Midbrain (tissue), 1 donor: ENCODE measurements around the gene RPS13.
"Not testable (repeated sequence)": the region's sequence is repeated elsewhere in the genome, so short reads cannot be mapped to it uniquely, and the experiment has no call there.

Experiments
- DNase-seq: peaks from one replicate; lab custom pipeline; 2025; lab: John Stamatoyannopoulos, UW

RPS13 gene

DNA sequence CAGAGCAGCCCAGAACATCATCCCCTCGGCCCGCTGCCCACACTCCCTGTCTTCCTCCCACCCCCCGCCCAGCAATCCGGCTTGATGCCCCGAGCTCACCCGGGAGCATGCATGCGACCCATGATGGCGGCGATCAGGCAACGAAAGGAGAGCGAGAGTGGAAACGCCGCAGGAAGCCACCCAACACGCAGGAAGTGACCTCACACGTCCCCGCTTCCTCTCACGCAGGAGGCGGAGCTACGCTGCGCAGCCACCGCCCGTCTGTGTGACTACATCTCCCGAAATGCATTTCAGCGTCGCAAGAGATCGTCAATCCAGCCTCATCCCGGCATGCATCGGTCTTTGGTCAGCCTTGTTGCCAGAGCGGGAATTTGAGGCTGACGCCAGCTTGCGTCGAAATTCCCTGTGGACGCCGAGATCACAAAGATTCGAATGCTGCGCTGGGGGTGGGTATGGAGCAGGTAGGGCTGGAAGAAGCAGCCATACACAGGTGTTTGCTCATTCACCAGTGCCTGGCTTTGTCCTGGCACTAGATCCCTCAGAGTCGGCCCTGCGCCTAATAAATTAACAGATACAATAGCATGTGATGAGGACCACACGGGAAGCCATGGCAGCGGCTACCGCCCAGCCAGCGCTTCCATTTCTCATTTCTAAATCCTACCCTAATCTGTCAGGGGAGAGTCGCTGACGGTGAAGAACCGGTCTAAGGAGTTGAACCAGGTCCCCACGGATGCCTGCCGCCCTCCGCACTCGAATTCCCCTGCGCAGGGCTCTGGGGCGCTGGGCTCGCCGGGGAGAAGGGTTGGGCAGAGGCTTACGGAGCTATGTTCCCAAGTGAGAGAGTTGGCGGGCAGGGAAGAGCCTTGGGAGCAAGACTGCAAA, at the start of gene RPS13:
Gene RPS13 (minus strand): TSS at position 148 of the 882 bp plus-strand sequence. CDS start 26 bp downstream, at position 122.
- DNase-seq = peak; percentile 99

- DNase-seq = no peak
Observed at GRCh38 chr11:17121981-17122380, 44.5 kb upstream of the RPS13 start.

- no peak for DNase-seq
Observed at GRCh38 chr11:17117262-17117661, 39.8 kb upstream of the RPS13 start.

- no peak for DNase-seq
Observed at GRCh38 chr11:17116117-17116516, 38.6 kb upstream of the RPS13 start.

DNA sequence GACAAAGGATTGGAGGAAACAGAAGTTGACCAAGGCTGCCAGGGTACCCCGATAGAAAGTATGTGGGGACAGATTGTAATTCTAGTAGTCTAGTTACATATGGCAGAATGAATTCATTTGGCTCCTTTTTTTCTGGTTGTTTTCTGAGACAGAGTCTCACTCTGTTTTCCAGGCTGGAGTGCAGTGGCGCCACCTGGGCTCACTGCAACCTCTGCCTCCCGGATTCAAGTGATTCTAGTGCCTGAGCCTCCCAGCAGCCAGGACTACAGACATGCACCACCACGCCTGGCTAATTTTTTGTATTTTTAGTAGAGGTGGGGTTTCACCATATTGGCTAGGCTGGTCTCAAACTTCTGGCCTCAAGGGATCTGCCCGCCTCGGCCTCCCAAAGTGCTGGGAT, 30.3 kb upstream of the RPS13 start:
- not testable (repeated sequence) for DNase-seq

DNA sequence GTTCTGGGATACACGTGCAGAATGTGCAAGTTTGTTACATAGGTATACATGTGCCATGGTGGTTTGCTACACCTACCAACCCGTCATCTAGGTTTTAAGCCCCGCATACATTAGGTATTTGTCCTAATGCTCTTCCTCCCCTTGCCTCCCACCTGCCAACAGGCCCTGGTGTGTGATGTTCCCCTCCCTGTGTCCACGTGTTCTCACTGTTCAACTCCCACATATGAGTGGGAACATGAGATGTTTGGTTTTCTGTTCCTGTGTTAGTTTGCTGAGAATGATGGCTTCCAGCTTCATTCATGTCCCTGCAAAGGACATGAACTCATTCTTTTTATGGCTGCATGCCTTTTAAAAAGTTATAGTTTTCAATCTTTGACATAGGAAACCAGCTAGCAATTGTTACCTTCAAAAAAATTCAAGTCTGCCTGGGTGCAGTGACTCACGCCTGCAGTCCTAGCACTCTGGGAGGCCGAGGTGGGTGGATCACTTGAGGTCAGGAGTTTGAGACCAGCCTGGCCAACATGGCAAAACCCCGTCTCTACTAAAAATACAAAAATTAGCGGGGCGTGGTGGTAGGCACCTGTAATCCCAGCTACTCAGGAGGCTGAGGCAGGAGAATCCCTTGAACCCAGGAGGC, 28.1 kb upstream of the RPS13 start:
- not testable (repeated sequence) for DNase-seq

DNA sequence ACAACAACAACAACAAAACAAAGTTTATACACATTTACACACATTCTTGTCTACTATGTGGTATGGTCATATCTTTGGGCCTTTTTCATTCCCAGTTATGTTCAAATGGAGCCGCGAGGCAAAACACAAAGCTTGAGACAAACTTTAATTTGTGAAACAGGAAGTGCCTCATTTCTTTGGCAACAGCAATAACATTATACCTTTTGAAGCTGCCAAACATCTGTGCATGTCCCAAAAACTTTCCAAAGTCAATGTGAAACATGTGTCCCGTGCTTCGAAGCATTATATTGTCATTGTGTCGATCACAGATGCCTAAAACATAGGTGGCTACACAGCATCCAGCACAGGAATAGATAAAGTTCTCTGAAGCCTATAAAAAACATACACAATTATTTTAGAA, 25.0 kb upstream of the RPS13 start:
- DNase-seq = no peak

GRCh38 chr11:17098658-17099057, 21.2 kb upstream of the RPS13 start:
- DNase-seq = no peak

DNA sequence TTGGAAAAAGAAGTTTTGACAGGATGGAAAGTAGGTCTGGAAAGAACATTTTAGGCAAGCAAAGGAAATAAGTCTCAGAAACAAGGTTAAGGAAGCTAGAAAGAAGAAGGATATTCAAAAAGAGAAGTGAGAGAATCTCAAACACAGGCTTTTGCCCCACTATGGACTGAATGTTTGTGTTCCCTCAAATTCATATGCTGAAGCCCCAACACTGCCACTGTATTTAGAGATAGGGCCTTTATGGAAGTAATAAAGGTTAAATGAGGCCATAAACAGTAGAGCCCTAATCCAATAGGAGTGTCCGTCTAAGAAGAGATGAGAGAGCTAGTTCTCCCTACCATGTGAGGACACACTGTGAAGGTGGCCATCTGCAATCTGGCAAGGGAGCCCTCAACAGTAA, 20.6 kb upstream of the RPS13 start:
- no peak for DNase-seq

DNA sequence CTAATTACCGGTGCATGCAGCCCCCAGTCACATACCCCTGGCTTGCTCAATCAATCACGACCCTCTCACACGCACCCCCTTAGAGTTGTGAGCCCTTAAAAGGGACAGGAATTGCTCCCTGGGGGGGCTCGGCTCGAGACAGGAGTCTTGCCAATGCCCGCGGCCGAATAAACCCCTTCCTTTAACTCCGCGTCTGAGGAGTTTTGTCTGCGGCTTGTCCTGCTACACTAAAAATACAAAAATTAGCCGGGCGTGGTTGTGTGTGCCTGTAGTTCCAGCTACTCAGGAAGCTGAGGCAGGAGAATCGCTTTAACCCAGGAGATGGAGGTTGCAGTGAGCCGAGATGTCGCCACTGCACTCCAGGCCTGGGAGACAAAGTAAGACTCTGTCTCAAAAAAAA, 8.5 kb upstream of the RPS13 start:
- DNase-seq = not testable (repeated sequence)

DNA sequence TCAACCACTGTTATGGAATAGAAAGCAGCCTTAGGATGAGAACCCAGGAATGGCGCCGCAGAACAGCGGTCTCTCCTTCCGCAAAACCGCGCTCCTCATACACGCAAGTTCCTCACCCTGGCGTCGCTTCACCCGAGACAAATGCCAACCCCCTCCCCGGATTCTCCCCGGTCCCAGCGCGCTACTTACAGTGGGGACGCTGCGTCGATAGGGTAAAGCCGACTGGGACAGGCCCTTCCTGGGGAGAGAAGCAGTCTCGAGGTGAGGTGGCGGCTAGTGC, 287 bp downstream of the RPS13 start:
- peak; percentile 45 for DNase-seq

DNA sequence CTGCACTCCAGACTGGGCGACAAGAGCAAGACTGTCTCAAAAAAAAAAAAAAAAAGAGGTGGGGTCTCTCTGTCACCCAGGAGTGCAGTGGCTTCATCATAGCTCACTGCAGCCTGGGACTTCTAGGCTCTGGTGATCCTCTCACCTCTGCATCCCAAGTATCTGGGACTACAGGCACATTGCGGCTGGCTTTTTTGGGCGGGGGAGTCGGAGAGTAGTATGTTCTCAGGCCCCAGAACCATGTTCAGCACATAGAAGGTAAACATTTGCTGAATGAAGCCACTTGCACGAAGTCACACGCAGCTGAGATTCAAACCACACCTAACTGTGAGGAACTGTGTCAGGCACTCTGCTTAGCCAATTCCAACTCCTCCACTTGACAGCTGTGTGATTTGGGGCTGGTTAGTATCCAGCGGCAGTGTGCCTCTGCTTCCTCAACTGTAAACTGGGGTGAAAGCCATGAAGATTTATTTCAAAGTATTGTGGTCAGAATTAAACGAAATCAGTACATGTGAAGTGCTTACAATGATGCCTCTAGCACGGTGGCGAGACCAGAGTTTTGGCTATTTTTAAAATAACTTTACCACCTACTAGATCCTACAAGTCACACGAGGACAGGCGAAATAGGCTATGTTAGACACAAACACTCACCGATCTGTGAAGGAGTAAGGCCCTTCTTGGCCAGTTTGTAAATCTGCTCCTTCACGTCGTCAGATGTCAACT, 789 bp downstream of the RPS13 start:
- DNase-seq = no peak

DNA sequence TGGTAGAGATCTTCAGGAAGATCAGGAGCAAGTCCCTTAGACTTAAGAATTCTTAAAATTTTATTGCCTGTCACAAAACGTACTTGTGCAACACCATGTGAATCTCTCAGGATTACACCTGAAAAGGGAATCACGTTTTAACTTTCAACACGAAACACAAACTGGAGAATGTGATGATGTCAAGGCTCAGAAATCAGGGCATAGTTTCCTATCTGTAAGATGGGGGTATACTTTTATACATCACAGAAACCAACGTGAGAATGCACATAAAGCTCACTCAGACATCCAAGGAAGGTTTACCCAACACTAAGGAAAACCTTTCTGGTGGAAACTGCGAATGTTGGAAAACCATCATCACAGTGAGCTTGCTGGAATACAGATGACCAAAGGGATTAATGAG, 2.0 kb downstream of the RPS13 start:
- no peak for DNase-seq

- DNase-seq = no peak
Observed at GRCh38 chr11:17073370-17074027, 4.0 kb downstream of the RPS13 start.

- no peak for DNase-seq
Observed at GRCh38 chr11:17067417-17067816, 10.1 kb downstream of the RPS13 start.

DNA sequence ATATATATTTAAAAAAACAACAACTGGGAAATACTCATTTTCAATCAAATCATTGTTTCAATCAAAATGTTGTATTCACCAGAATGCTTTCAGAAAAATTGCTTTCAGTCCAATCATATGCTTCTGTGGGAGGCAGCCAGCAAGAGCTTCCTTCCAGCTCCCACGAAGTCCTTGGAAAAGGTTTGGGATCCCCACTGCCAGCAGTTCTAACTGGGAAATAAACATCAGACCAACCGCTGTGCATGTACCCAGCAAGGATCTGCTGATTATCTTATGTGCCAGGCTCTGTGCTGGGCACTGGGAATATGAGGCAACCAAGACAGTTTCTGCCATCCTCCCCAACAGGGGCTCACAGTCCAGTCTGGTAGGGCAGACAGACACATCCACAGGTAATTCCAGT, 10.8 kb downstream of the RPS13 start:
- DNase-seq = peak; percentile 27

DNA sequence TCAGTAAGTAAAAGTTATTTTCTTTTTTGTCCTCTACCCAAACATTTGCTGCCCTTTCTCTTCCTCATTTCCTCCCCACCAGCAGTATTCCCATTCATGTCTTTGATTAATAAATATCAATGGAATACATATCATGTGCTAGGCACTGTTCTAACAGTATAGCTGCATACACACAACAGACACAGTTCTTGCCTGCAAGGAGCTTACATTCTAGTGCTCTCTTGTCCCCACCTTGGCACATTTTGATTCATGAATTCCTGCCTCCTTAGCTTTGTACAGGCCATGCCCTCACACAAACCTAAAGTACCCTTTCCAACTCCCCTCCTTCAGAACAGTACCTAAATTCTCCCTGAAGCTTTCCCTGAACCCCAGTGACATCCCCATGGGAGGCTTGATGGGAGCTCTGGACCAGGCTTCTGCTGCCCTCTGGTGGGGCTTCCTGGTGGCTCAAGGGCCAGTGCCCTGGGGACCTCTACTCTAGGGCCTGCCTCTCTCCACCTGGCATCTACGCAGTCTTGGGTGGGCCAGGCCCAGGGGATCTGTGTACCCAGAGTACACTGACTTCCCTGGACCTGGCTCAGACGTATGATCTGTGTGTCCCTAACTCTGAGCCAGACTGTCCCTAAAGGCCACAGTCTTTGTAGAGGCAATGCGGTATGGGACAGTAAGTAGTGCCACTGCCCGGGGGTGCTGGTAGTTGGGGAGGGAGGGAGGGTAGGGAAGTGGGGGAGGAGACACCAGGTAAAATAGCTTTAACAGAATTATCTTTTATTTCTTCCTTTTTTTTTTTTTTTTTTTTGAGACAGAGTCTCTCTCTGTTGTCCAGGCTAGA, 14.1 kb downstream of the RPS13 start:
- DNase-seq = peak; percentile 56

DNA sequence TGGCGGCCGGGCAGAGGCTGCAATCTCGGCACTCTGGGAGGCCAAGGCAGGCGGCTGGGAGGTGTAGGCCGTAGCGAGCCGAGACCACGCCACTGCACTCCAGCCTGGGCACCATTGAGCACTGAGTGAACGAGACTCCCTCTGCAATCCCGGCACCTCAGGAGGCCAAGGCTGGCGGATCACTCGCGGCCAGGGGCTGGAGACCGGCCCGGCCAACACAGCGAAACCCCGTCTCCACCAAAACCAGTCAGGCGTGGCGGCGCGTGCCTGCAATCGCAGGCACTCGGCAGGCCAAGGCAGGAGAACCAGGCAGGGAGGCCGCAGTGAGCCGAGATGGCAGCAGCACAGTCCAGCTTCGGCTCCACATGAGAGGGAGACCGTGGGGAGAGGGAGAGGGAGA, 26.3 kb downstream of the RPS13 start:
- DNase-seq = not testable (repeated sequence)

- not testable (repeated sequence) for DNase-seq
Observed at GRCh38 chr11:17048491-17048890, 29.0 kb downstream of the RPS13 start.

DNA sequence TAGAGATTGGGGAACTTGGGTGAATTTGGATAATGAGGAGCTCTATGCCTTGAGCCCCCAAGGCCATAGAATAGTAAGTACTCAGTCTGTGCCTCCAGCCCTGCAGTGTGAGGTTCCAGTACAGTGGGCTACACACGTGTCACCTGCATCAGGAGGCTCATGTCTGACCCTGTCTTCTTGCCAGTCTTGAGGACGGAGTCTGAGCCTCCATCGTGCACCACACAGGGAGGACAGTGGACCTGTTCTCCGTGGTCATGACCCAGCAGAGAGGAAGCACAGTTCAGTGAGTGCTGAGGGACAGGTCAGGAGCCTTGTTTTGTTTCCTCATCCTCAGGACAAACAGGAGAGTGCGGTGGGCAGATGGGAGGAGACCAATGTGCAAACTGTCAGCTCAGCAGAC, 30.8 kb downstream of the RPS13 start:
- no peak for DNase-seq
